OCI-LY7 (cell line): ENCODE measurements around the gene ATP2C1. TPM values are rescaled to one million over a fixed set of nuclear protein-coding genes. Genes with fewer than 3 reads are reported as not detected.

Experiments
- BruUV-seq: library from RNA; stranded (reverse); fragments of 400-500 nt; replicated peaks from 2 replicates; lab custom pipeline; 2021; lab: Mats Ljungman, UMichigan
- CTCF ChIA-PET: fragments of 300-600 bp; sonication (Branson Sonifier 250); formaldehyde crosslinking; loops from one replicate; lab custom pipeline; 2022; ENCODE audit warnings: antibody characterized with exemption; ENCODE audit not compliant: unreplicated experiment; lab: Charles Lee
- POLR2A ChIA-PET: fragments of 300-600 bp; sonication (Branson Sonifier 250); formaldehyde crosslinking; loops from one replicate; lab custom pipeline; 2022; ENCODE audit warnings: antibody characterized with exemption; lab: Charles Lee
- DNase-seq: peaks from one replicate; pipeline ENCODE4 v3.0.0-alpha.2; 2015; ENCODE audit warnings: low spot score
- H2AFZ ChIP-seq: fragments of 200-600 bp; sonication (generic), shearing (Covaris generic); 2 replicates; pipeline ENCODE4 v1.6.1; 2014; ENCODE audit warnings: mild to moderate bottlenecking, antibody characterized with exemption, low read length, moderate library complexity
- H3K27ac ChIP-seq: fragments of 200-600 bp; sonication (generic); 2 replicates; pipeline ENCODE4 v1.5.1; 2014; ENCODE audit warnings: mixed run types, low read depth, mild to moderate bottlenecking, moderate library complexity, low read length, inconsistent platforms; ENCODE audit not compliant: poor library complexity, severe bottlenecking
- H3K36me3 ChIP-seq: fragments of 200-600 bp; sonication (generic); 2 replicates; pipeline ENCODE4 v1.6.1; 2014; ENCODE audit warnings: mild to moderate bottlenecking, antibody characterized with exemption, low read length, moderate library complexity, mixed read lengths; ENCODE audit not compliant: insufficient read depth
- H3K4me1 ChIP-seq: fragments of 200-600 bp; sonication (generic); 2 replicates; pipeline ENCODE4 v1.5.1; 2014; ENCODE audit warnings: mild to moderate bottlenecking, low read length; ENCODE audit not compliant: insufficient read depth, poor library complexity, severe bottlenecking
- H3K4me2 ChIP-seq: fragments of 200-600 bp; sonication (generic); 2 replicates; pipeline ENCODE4 v1.6.1; 2014; ENCODE audit warnings: mild to moderate bottlenecking, low read length
- H3K4me3 ChIP-seq: fragments of 200-600 bp; sonication (generic); 2 replicates; pipeline ENCODE4 v1.5.1; 2014; ENCODE audit warnings: mild to moderate bottlenecking, low read depth, low read length; ENCODE audit not compliant: poor library complexity, severe bottlenecking
- H3K79me2 ChIP-seq: fragments of 200-600 bp; sonication (generic); 2 replicates; pipeline ENCODE4 v1.6.1; 2016; ENCODE audit warnings: low read depth, mild to moderate bottlenecking, low read length, moderate library complexity, mixed read lengths; ENCODE audit not compliant: insufficient read depth
- H3K9me2 ChIP-seq: fragments of 200-600 bp; sonication (generic); 2 replicates; pipeline ENCODE4 v1.6.1; 2016; ENCODE audit warnings: mild to moderate bottlenecking, low read length, mixed read lengths; ENCODE audit not compliant: insufficient read depth
- H3K9me3 ChIP-seq: fragments of 200-600 bp; sonication (generic); 2 replicates; pipeline ENCODE4 v1.6.1; 2014; ENCODE audit warnings: mild to moderate bottlenecking, mixed run types, low read length, mixed read lengths
- H4K20me1 ChIP-seq: fragments of 200-600 bp; sonication (generic); 2 replicates; pipeline ENCODE4 v1.6.1; 2014; ENCODE audit warnings: mild to moderate bottlenecking, antibody characterized with exemption, low read length, moderate library complexity, mixed read lengths; ENCODE audit not compliant: insufficient read depth
- CTCF ChIP-seq: fragments of 200-600 bp; sonication (generic); conservative IDR thresholded peaks from 2 replicates; pipeline ENCODE4 v1.5.1; 2014; ENCODE audit warnings: mild to moderate bottlenecking, antibody characterized with exemption, low read length, moderate library complexity, mixed read lengths
- EZH2phosphoT487 ChIP-seq: fragments of 200-600 bp; sonication (generic); IDR thresholded peaks from 2 replicates; pipeline ENCODE4 v1.6.1; 2018; ENCODE audit warnings: low read depth, borderline replicate concordance, mild to moderate bottlenecking, mixed run types, antibody characterized with exemption, low read length, moderate library complexity, mixed read lengths
- intact Hi-C: fragments of 100-400 bp; cut with micrococcal nuclease; formaldehyde crosslinking; loops from one replicate; pipeline ENCODE4 v1.10.0; 2022; ENCODE audit not compliant: unreplicated experiment
- total RNA-seq, 2 experiments: library from RNA; depleted of rRNA in 1 of 2; stranded (reverse); fragments of >200 nt in 1 of 2; shearing (Covaris generic) in 1 of 2; gene quantifications; 2 replicates each; pipeline ENCODE4 v1.2.3, GENCODE V29; 2014 to 2022

The ATP2C1 gene
- total RNA-seq, 2 experiments from 2014 or later = 31.1 to 56.8 TPM

- CTCF ChIA-PET = no interaction called here
- peaks cover 72% of the 10 kb centered on the region for H3K36me3 ChIP-seq
- no peaks in the 10 kb centered on the region for H3K9me3 ChIP-seq
- POLR2A ChIA-PET = interaction anchor here (1.1 to 4.1 kb wide), 3 partner anchors 8 to 19 kb away, joined by 4 to 18 read pairs (median 7); no protein-coding TSS in a partner anchor
- no peak overlapping the region for H2AFZ ChIP-seq
- intact Hi-C loops = no loop called here
- BruUV-seq = no TSS peak
- no peaks in the 10 kb centered on the region for H3K9me2 ChIP-seq
- TF ChIP-seq EZH2phosphoT487 (no peak), CTCF (no peak)
- H3K4me1 ChIP-seq = no peaks in the 10 kb centered on the region
- no peak overlapping the region for H3K4me2 ChIP-seq
- H3K27ac ChIP-seq = no peak overlapping the region
- no peak for DNase-seq
- H3K4me3 ChIP-seq = no peak overlapping the region
- no peaks in the 10 kb centered on the region for H4K20me1 ChIP-seq
- H3K79me2 ChIP-seq = no peaks in the 10 kb centered on the region
Measured at GRCh38 chr3:130997289-130997688, 103.4 kb downstream of the ATP2C1 start.

- no peaks in the 10 kb centered on the region for H4K20me1 ChIP-seq
- H3K9me2 ChIP-seq = no peaks in the 10 kb centered on the region
- no peak overlapping the region for H3K4me2 ChIP-seq
- TF ChIP-seq EZH2phosphoT487 (no peak), CTCF (no peak)
- ChIA-PET POLR2A (no interaction called here), CTCF (no interaction called here)
- no peak overlapping the region for H3K4me3 ChIP-seq
- no peaks in the 10 kb centered on the region for H3K4me1 ChIP-seq
- no peaks in the 10 kb centered on the region for H3K9me3 ChIP-seq
- H3K79me2 ChIP-seq = no peaks in the 10 kb centered on the region
- H2AFZ ChIP-seq = no peak overlapping the region
- H3K36me3 ChIP-seq = peaks cover 80% of the 10 kb centered on the region
- DNase-seq = no peak
- no peak overlapping the region for H3K27ac ChIP-seq
- no TSS peak for BruUV-seq
- intact Hi-C loops = no loop called here
Measured at GRCh38 chr3:131001071-131001470, 107.2 kb downstream of the ATP2C1 start.

GRCh38 chr3:131004603-131005002 lies 110.7 kb downstream of the ATP2C1 start:
- Histone ChIP-seq H3K4me1 (no peaks in the 10 kb centered on the region), H3K9me2 (no peaks in the 10 kb centered on the region), H3K79me2 (no peaks in the 10 kb centered on the region), H3K36me3 (peaks cover 74% of the 10 kb centered on the region), H3K4me3 (no peak overlapping the region), H2AFZ (no peak overlapping the region), H3K4me2 (no peak overlapping the region), H3K27ac (no peak overlapping the region), H3K9me3 (no peaks in the 10 kb centered on the region), H4K20me1 (no peaks in the 10 kb centered on the region)
- no TSS peak for BruUV-seq
- TF ChIP-seq CTCF (no peak), EZH2phosphoT487 (no peak)
- ChIA-PET CTCF (no interaction called here), POLR2A (interaction anchor here (0.6 to 2.7 kb wide), 3 partner anchors 9 to 80 kb away, joined by 3 to 18 read pairs (median 4); no protein-coding TSS in a partner anchor)
- no peak for DNase-seq
- intact Hi-C loops = no loop called here
